GM12878 (cell line): ENCODE results near the gene DMRT2. TPM values are rescaled to one million over a fixed set of nuclear protein-coding genes. Genes with fewer than 3 reads are reported as not detected.

Source experiments
- ATAC-seq: fragments of 200-7000 bp; cut with Tn5 transposase; 3 replicates; pipeline ENCODE4 v1.9.1; 2020; ENCODE audit warnings: mild to moderate bottlenecking, moderate library complexity
- BruUV-seq: library from RNA; stranded (reverse); fragments of 400-500 nt; replicated peaks from 2 replicates; lab custom pipeline; 2021; lab: Mats Ljungman, UMichigan
- CTCF ChIA-PET: fragments of 300-600 bp; sonication (Branson Sonifier 250); formaldehyde crosslinking; extraction: SDS; loops from one replicate; lab custom pipeline; 2021; ENCODE audit warnings: inconsistent platforms; lab: Yijun Ruan, JAX
- POLR2A ChIA-PET: fragments of 350-600 bp; formaldehyde crosslinking; extraction: SDS; loops from one replicate; lab custom pipeline; 2021; ENCODE audit warnings: inconsistent platforms; lab: Charles Lee
- RAD21 ChIA-PET: fragments of 300-600 bp; sonication (Branson Sonifier 250); formaldehyde crosslinking; loops from one replicate; lab custom pipeline; 2023; ENCODE audit warnings: antibody characterized with exemption; ENCODE audit not compliant: unreplicated experiment; lab: Charles Lee
- SMC1A ChIA-PET: fragments of 300-600 bp; sonication (Branson Sonifier 250); formaldehyde crosslinking; loops from one replicate; lab custom pipeline; 2023; ENCODE audit not compliant: unreplicated experiment, uncharacterized antibody; lab: Charles Lee
- DNase-seq: peaks from one replicate; pipeline ENCODE4 v3.0.0-alpha.2; 2011; ENCODE audit warnings: low read depth, low spot score
- FAIRE-seq: peaks from 3 replicates; lab custom pipeline; 2011; peaks lifted over from hg19 to GRCh38; lab: Jason Lieb, UNC
- H2AFZ ChIP-seq: 2 replicates; pipeline ENCODE4 v1.6.0; 2011; ENCODE audit warnings: low read depth, low read length, control low read depth; ENCODE audit not compliant: control insufficient read depth
- H3K27ac ChIP-seq: 2 replicates; pipeline ENCODE4 v1.5.1; 2011; ENCODE audit warnings: control low read depth; ENCODE audit not compliant: control insufficient read depth, insufficient read depth
- H3K27me3 ChIP-seq, 2 experiments: replicated peaks in 1 of 2; 2 replicates each; pipeline versions ENCODE4 v1.6.0 to v1.6.1; 2011; ENCODE audit warnings: low read length in 1 of 2; ENCODE audit not compliant: control insufficient read depth in 2 of 2, insufficient read depth in 2 of 2
- H3K36me3 ChIP-seq, 2 experiments: 2 replicates each; pipeline ENCODE4 v1.5.1; 2011; ENCODE audit warnings: low read length in 1 of 2; ENCODE audit not compliant: control insufficient read depth in 2 of 2, insufficient read depth in 2 of 2
- H3K4me1 ChIP-seq: 2 replicates; pipeline ENCODE4 v1.6.1; 2011; ENCODE audit warnings: mild to moderate bottlenecking, low read length, moderate library complexity, mixed read lengths; ENCODE audit not compliant: control insufficient read depth, insufficient read depth
- H3K4me2 ChIP-seq: 2 replicates; pipeline ENCODE4 v1.6.0; 2011; ENCODE audit warnings: control low read depth; ENCODE audit not compliant: control insufficient read depth, insufficient read depth
- H3K4me3 ChIP-seq: fragments of 200-600 bp; sonication (generic); 2 replicates; pipeline ENCODE4 v1.5.1; 2016
- H3K79me2 ChIP-seq: 2 replicates; pipeline ENCODE4 v1.6.0; 2011; ENCODE audit warnings: low read length; ENCODE audit not compliant: control insufficient read depth, insufficient read depth
- H3K9ac ChIP-seq: 2 replicates; pipeline ENCODE4 v1.8.0; 2011; ENCODE audit warnings: low read length, control low read depth, mixed read lengths; ENCODE audit not compliant: control insufficient read depth, insufficient read depth
- H3K9me3 ChIP-seq: replicated peaks from 3 replicates; pipeline ENCODE4 v1.5.1; 2011; ENCODE audit warnings: mild to moderate bottlenecking, low read length; ENCODE audit not compliant: control insufficient read depth, insufficient read depth
- H4K20me1 ChIP-seq: 2 replicates; pipeline ENCODE4 v1.6.0; 2011; ENCODE audit not compliant: control insufficient read depth, insufficient read depth
- MEF2B ChIP-seq: fragments of 450-650 bp; IDR thresholded peaks from 2 replicates; pipeline ENCODE4 v1.6.1; 2018; ENCODE audit warnings: mild to moderate bottlenecking, moderate library complexity; ENCODE audit not compliant: partially characterized antibody, poor library complexity, severe bottlenecking
- SMC3 ChIP-seq: IDR thresholded peaks from 2 replicates; pipeline ENCODE4 v1.6.1; 2011; ENCODE audit warnings: low read length, improper control_type of control experiment, borderline replicate concordance
- WGBS: methylation state at CpG from one replicate; pipeline ENCODE4 v1.1.6; 2016; ENCODE audit warnings: low lambda C conversion rate; ENCODE audit not compliant: insufficient replicate concordance, insufficient coverage; ENCODE audit errors: missing lambda C conversion rate; 5-methylcytosine and 5-hydroxymethylcytosine counted together
- in situ Hi-C: fragments of 300-500 bp; cut with MboI; formaldehyde crosslinking; loops from 9 replicates; pipeline ENCODE4 v1.14.3; 2018; ENCODE audit warnings: mixed read lengths
- intact Hi-C: fragments of 100-400 bp; cut with micrococcal nuclease; formaldehyde crosslinking; loops from one replicate; pipeline ENCODE4 v1.14.2; 2022; ENCODE audit not compliant: unreplicated experiment
- polyA plus RNA-seq, 11 experiments: library from polyadenylated mRNA; depleted of rRNA in 4 of 11; unstranded in 6 of 11; stranded (reverse) in 5 of 11; fragments of >200 nt; fragmentation: Nextera tagmentation in 4 of 11; fragmentation: Illumina TruSeq in 1 of 11; extraction: Ambion mirVana in 4 of 11; extraction: Trizol in 1 of 11; gene quantifications; 1 replicate in 1 of 11; 2 replicates in 10 of 11; pipeline versions ENCODE4 v1.2.1 to v1.2.3, GENCODE V29; 2011 to 2016; ENCODE audit warnings: inconsistent platforms in 2 of 11, missing spikeins in 2 of 11, low read depth in 1 of 11
- total RNA-seq, 4 experiments: library from RNA; depleted of rRNA in 3 of 4; stranded (reverse); fragments of >200 nt in 3 of 4; fragmentation: Illumina TruSeq in 1 of 4; extraction: Trizol in 1 of 4; gene quantifications; 2 replicates each; pipeline versions ENCODE4 v1.2.1 to v1.2.3, GENCODE V29; 2013 to 2021
- TF ChIP-seq, protein P1 (sequence below): fragments of 450-650 bp; conservative IDR thresholded peaks from 2 replicates; pipeline ENCODE4 v1.6.1; 2017; ENCODE audit warnings: mild to moderate bottlenecking, moderate library complexity

The DMRT2 gene
- total and polyA plus RNA-seq, 10 of the 15 experiments (the other 5 are each of a cell fraction or from before 2014, with no cell fraction given) = 0.08 to 50.2 (median 0.69) TPM

DNA sequence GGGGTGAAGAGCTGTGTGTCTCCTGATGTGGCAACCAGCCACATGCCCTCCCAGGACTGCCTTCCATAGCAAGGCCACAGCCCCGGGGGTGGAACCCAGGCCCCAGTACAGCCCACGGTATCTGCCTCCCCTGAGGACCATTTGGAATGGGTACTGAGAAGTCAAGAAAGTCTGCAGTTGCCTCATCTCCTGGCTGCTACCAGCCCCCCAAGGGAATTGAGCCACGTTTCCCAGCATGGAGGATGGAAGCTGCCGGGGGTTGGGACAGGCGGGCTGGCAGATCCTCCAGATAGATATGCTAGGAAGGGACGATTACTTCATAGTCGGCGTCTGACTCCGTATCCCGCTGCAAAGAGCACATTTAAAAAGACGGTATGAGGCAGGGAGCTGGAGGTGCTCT is 5.5 kb upstream of the DMRT2 start:
- H3K4me1 ChIP-seq = no peaks in the 10 kb centered on the region
- no peak overlapping the region for H3K27ac ChIP-seq
- peaks cover 3% of the 10 kb centered on the region for H3K9me3 ChIP-seq
- H3K9ac ChIP-seq = no peak overlapping the region
- H3K36me3 ChIP-seq = no peaks in the 10 kb centered on the region
- TF ChIP-seq SMC3 = no peak
- TF ChIP-seq, protein P1, sequence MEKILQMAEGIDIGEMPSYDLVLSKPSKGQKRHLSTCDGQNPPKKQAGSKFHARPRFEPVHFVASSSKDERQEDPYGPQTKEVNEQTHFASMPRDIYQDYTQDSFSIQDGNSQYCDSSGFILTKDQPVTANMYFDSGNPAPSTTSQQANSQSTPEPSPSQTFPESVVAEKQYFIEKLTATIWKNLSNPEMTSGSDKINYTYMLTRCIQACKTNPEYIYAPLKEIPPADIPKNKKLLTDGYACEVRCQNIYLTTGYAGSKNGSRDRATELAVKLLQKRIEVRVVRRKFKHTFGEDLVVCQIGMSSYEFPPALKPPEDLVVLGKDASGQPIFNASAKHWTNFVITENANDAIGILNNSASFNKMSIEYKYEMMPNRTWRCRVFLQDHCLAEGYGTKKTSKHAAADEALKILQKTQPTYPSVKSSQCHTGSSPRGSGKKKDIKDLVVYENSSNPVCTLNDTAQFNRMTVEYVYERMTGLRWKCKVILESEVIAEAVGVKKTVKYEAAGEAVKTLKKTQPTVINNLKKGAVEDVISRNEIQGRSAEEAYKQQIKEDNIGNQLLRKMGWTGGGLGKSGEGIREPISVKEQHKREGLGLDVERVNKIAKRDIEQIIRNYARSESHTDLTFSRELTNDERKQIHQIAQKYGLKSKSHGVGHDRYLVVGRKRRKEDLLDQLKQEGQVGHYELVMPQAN = no peak
- peak; percentile 47 for TF ChIP-seq MEF2B
- in situ Hi-C loops = no loop called here
- ChIA-PET RAD21 (no interaction called here), SMC1A (interaction anchor here (1.0 kb wide), 1 partner anchor 357 kb away, joined by 3 read pairs; no protein-coding TSS in a partner anchor), POLR2A (no interaction called here), CTCF (interaction anchor here (0.7 to 1.7 kb wide), 3 partner anchors 35 to 41 kb away, joined by 3 to 4 read pairs (median 3); no protein-coding TSS in a partner anchor)
- H3K79me2 ChIP-seq = no peaks in the 10 kb centered on the region
- H3K4me3 ChIP-seq = no peak overlapping the region
- no peak for FAIRE-seq
- BruUV-seq = no TSS peak
- WGBS = 50% methylated on average over 11 of the region's 11 CpGs
- DNase-seq = no peak
- H3K27me3 ChIP-seq = peaks cover 8 to 27% of the 10 kb centered on the region in 2 experiments
- H3K4me2 ChIP-seq = no peak overlapping the region
- ATAC-seq = no peak
- no peaks in the 10 kb centered on the region for H4K20me1 ChIP-seq
- no peak overlapping the region for H2AFZ ChIP-seq
- intact Hi-C loops = no loop called here
